Neuronal stem cell (in vitro differentiated cells): ENCODE measurements around the gene BCKDHB.

Experiments
- DNase-seq: peaks from one replicate; pipeline ENCODE4 v3.0.0-alpha.2; 2013; ENCODE audit warnings: low spot score
- H2AFZ ChIP-seq: one replicate; pipeline ENCODE4 v1.6.1; 2013; ENCODE audit warnings: mild to moderate bottlenecking, low read length, inconsistent platforms
- H2AK5ac ChIP-seq: 2 replicates; pipeline ENCODE4 v1.6.1; 2013; ENCODE audit warnings: low read depth, mild to moderate bottlenecking, inconsistent platforms, low read length, moderate library complexity, mixed read lengths
- H2BK120ac ChIP-seq: 2 replicates; pipeline ENCODE4 v1.6.1; 2013; ENCODE audit warnings: low read depth, mild to moderate bottlenecking, inconsistent platforms, low read length, moderate library complexity, mixed read lengths
- H2BK12ac ChIP-seq: one replicate; pipeline ENCODE4 v1.6.1; 2013; ENCODE audit warnings: low read length, inconsistent platforms
- H2BK15ac ChIP-seq: 2 replicates; pipeline ENCODE4 v1.6.1; 2013; ENCODE audit warnings: mild to moderate bottlenecking, low read length, inconsistent platforms, mixed read lengths
- H2BK5ac ChIP-seq: one replicate; pipeline ENCODE4 v1.6.1; 2013; ENCODE audit warnings: inconsistent platforms, mild to moderate bottlenecking, low read length, moderate library complexity
- H3K14ac ChIP-seq: one replicate; pipeline ENCODE4 v1.6.1; 2013; ENCODE audit warnings: low read length, inconsistent platforms
- H3K18ac ChIP-seq: 2 replicates; pipeline ENCODE4 v1.6.1; 2013; ENCODE audit warnings: low read length, inconsistent platforms
- H3K23ac ChIP-seq: 2 replicates; pipeline ENCODE4 v1.6.1; 2013; ENCODE audit warnings: low read depth, mild to moderate bottlenecking, mixed read lengths, low read length, inconsistent platforms; ENCODE audit not compliant: poor library complexity
- H3K27ac ChIP-seq: replicated peaks from 3 replicates; pipeline ENCODE4 v1.5.1; 2013; ENCODE audit warnings: low read length, inconsistent platforms
- H3K27me3 ChIP-seq, 3 experiments: 2 replicates each; pipeline ENCODE4 v1.6.1; 2013; ENCODE audit warnings: low read length in 3 of 3, mild to moderate bottlenecking in 2 of 3, inconsistent platforms in 1 of 3, low read depth in 1 of 3, mixed read lengths in 1 of 3, moderate library complexity in 1 of 3; ENCODE audit not compliant: control insufficient read depth in 3 of 3, insufficient read depth in 3 of 3
- H3K36me3 ChIP-seq, 2 donors: replicated peaks in 1 of 2; 2 replicates each; pipeline ENCODE4 v1.6.1; 2013; ENCODE audit warnings: low read length in 2 of 2; ENCODE audit not compliant: control insufficient read depth in 2 of 2, insufficient read depth in 2 of 2
- H3K4ac ChIP-seq: 2 replicates; pipeline ENCODE4 v1.6.1; 2013; ENCODE audit warnings: inconsistent platforms, mild to moderate bottlenecking, low read length, moderate library complexity
- H3K4me1 ChIP-seq, 2 donors: 1 replicate in 1 of 2; 2 replicates in 1 of 2; pipeline ENCODE4 v1.6.1; 2013; ENCODE audit warnings: low read length in 2 of 2, low read depth in 1 of 2; ENCODE audit not compliant: control insufficient read depth in 2 of 2, insufficient read depth in 1 of 2
- H3K4me2 ChIP-seq: one replicate; pipeline ENCODE4 v1.6.1; 2013; ENCODE audit warnings: mild to moderate bottlenecking, low read length, inconsistent platforms; ENCODE audit not compliant: insufficient read depth, poor library complexity, severe bottlenecking
- H3K4me3 ChIP-seq, 2 donors: 2 replicates each; pipeline ENCODE4 v1.5.1; 2013; ENCODE audit warnings: low read length in 2 of 2, mild to moderate bottlenecking in 2 of 2, inconsistent platforms in 1 of 2, moderate library complexity in 1 of 2
- H3K79me1 ChIP-seq: one replicate; pipeline ENCODE4 v1.6.1; 2013; ENCODE audit warnings: low read depth, mild to moderate bottlenecking, inconsistent platforms, low read length, moderate library complexity
- H3K9ac ChIP-seq: one replicate; pipeline ENCODE4 v1.6.1; 2013; ENCODE audit warnings: mild to moderate bottlenecking, low read depth, low read length, inconsistent platforms; ENCODE audit not compliant: poor library complexity
- H3K9me3 ChIP-seq, 2 donors: replicated peaks in 1 of 2; 2 replicates each; pipeline versions ENCODE3 to v1.6.1; 2013; ENCODE audit warnings: low read length in 2 of 2, mild to moderate bottlenecking in 2 of 2, inconsistent platforms in 1 of 2, low read depth in 1 of 2, mixed read lengths in 1 of 2, moderate library complexity in 1 of 2; ENCODE audit not compliant: control insufficient read depth in 2 of 2, insufficient read depth in 1 of 2
- H4K8ac ChIP-seq: one replicate; pipeline ENCODE4 v1.6.1; 2013; ENCODE audit warnings: low read depth, mild to moderate bottlenecking, inconsistent platforms, low read length, moderate library complexity
- H4K91ac ChIP-seq: one replicate; pipeline ENCODE4 v1.6.1; 2013; ENCODE audit warnings: low read length, low read depth, mild to moderate bottlenecking, inconsistent platforms; ENCODE audit not compliant: poor library complexity
- WGBS, 2 donors: extraction: QIAGEN DNeasy Blood & Tissue Kit; methylation state at CpG; one replicate each; pipeline ENCODE4 v1.1.7; 2013; ENCODE audit warnings: missing lambda C conversion rate in 2 of 2, mixed read lengths in 1 of 2; ENCODE audit not compliant: insufficient read length in 2 of 2, insufficient replicate concordance in 1 of 2; ENCODE audit errors: extremely low coverage in 2 of 2; 5-methylcytosine and 5-hydroxymethylcytosine counted together

The BCKDHB gene

GRCh38 chr6:80249897-80250296 is 143.4 kb downstream of the BCKDHB start:
- Histone ChIP-seq H3K27me3 (no peaks in the 10 kb centered on the region), H3K4ac (no peak overlapping the region), H3K4me3 (no peak overlapping the region), H2AK5ac (no peak overlapping the region), H2AFZ (no peak overlapping the region), H3K23ac (no peak overlapping the region), H3K79me1 (no peaks in the 10 kb centered on the region), H3K9ac (no peak overlapping the region), H3K9me3 (no peaks in the 10 kb centered on the region), H4K8ac (no peak overlapping the region), H3K14ac (no peak overlapping the region), H3K4me1 (peaks cover 0 to 2% of the 10 kb centered on the region in 2 donors), H3K27ac (no peak overlapping the region), H2BK15ac (no peak overlapping the region), H3K18ac (no peak overlapping the region), H3K4me2 (no peak overlapping the region), H2BK5ac (no peak overlapping the region), H2BK120ac (no peak overlapping the region), H4K91ac (no peak overlapping the region), H2BK12ac (no peak overlapping the region), H3K36me3 (no peaks in the 10 kb centered on the region)
- no CpG with 5 or more reads among the region's 1 CpG for WGBS, 2 donors
- no peak for DNase-seq

- no CpG with 5 or more reads among the region's 3 CpGs for WGBS, 2 donors
Measured at GRCh38 chr6:80250391-80250997, 144.0 kb downstream of the BCKDHB start.

DNA sequence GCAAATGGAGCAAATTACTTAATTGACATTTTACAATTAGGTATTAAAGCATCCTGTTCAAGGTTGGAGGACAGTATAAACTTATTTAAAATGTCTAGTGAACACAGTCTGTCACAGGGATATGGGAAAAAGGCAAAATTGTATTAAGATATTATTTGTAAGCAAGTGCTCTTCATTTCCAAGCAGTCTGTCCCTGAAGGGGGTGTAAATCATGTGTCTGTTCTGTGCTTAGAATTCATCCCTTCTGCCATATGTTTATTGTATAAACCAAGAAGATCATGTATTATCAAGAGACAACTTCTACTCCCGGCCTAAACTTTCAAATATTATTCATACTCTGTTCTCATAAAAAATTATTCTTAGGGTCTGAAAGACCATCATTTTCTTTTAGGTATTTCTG is 144.8 kb downstream of the BCKDHB start:
- Histone ChIP-seq H2AFZ (no peak overlapping the region), H3K27me3 (no peaks in the 10 kb centered on the region), H4K91ac (no peak overlapping the region), H3K4me1 (peaks cover 0 to 2% of the 10 kb centered on the region in 2 donors), H3K36me3 (no peaks in the 10 kb centered on the region), H3K4me2 (no peak overlapping the region), H2BK15ac (no peak overlapping the region), H3K23ac (no peak overlapping the region), H3K27ac (no peak overlapping the region), H2AK5ac (no peak overlapping the region), H3K18ac (no peak overlapping the region), H2BK5ac (no peak overlapping the region), H3K9me3 (no peaks in the 10 kb centered on the region), H4K8ac (no peak overlapping the region), H3K4ac (no peak overlapping the region), H2BK12ac (no peak overlapping the region), H3K9ac (no peak overlapping the region), H3K4me3 (no peak overlapping the region), H3K14ac (no peak overlapping the region), H3K79me1 (no peaks in the 10 kb centered on the region), H2BK120ac (no peak overlapping the region)
- WGBS, 2 donors = no CpG with 5 or more reads among the region's 1 CpG
- DNase-seq = no peak

More at GRCh38 chr6:80250391-80250997, 144.0 kb downstream of the BCKDHB start:
- DNase-seq = no peak
- no peaks in the 10 kb centered on the region for H3K36me3 ChIP-seq
- no peak overlapping the region for H3K27ac ChIP-seq
- no peak overlapping the region for H3K9ac ChIP-seq
- H2BK120ac ChIP-seq = no peak overlapping the region
- no peak overlapping the region for H2BK12ac ChIP-seq
- peaks cover 0 to 2% of the 10 kb centered on the region in 2 donors for H3K4me1 ChIP-seq
- H3K4me2 ChIP-seq = no peak overlapping the region
- H2BK5ac ChIP-seq = no peak overlapping the region
- no peak overlapping the region for H4K8ac ChIP-seq
- no peak overlapping the region for H3K18ac ChIP-seq
- H2AFZ ChIP-seq = no peak overlapping the region
- no peak overlapping the region for H2AK5ac ChIP-seq
- no peak overlapping the region for H4K91ac ChIP-seq
- no peak overlapping the region for H3K4me3 ChIP-seq
- no peak overlapping the region for H3K4ac ChIP-seq
- H3K14ac ChIP-seq = no peak overlapping the region
- no peaks in the 10 kb centered on the region for H3K79me1 ChIP-seq
- no peaks in the 10 kb centered on the region for H3K27me3 ChIP-seq
- H3K23ac ChIP-seq = no peak overlapping the region
- no peaks in the 10 kb centered on the region for H3K9me3 ChIP-seq
- no peak overlapping the region for H2BK15ac ChIP-seq

DNA sequence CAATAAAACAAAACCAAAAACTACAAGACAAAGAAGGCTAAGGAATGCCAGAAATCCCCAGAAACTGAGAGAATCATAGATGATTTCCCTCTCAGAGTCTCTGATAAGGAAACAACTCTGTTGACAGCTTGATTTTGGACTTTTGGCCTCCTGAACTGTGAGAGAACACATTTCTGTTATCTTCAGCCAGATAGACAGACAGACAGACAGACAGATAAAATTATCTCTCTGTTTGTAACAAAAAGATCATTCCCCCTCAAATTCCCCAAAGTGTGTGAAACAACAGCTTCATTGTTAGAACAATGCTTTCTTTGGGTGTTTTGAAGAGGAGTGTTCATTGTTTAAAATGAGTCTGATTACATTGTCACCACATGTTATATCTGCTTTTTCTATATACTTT is 148.2 kb downstream of the BCKDHB start:
- no peaks in the 10 kb centered on the region for H3K79me1 ChIP-seq
- H2BK5ac ChIP-seq = no peak overlapping the region
- H3K9me3 ChIP-seq = no peaks in the 10 kb centered on the region
- no peak overlapping the region for H2AFZ ChIP-seq
- no peak overlapping the region for H2BK120ac ChIP-seq
- H2BK15ac ChIP-seq = no peak overlapping the region
- no peak overlapping the region for H3K18ac ChIP-seq
- H3K4me2 ChIP-seq = no peak overlapping the region
- DNase-seq = no peak
- peaks cover 0 to 2% of the 10 kb centered on the region in 2 donors for H3K36me3 ChIP-seq
- no peaks in the 10 kb centered on the region for H3K27me3 ChIP-seq
- H2AK5ac ChIP-seq = no peak overlapping the region
- no peak overlapping the region for H3K23ac ChIP-seq
- no peak overlapping the region for H4K91ac ChIP-seq
- no peak overlapping the region for H3K9ac ChIP-seq
- H3K4me1 ChIP-seq = peaks cover 0 to 2% of the 10 kb centered on the region in 2 donors
- no peak overlapping the region for H3K4ac ChIP-seq
- H4K8ac ChIP-seq = no peak overlapping the region
- H3K4me3 ChIP-seq = no peak overlapping the region
- H2BK12ac ChIP-seq = no peak overlapping the region
- no peak overlapping the region for H3K14ac ChIP-seq
- no peak overlapping the region for H3K27ac ChIP-seq
